ENCODE data around the gene PRIM1. TPM values are rescaled to one million over a fixed set of nuclear protein-coding genes. Genes with fewer than 3 reads are reported as not detected.
"Not testable (repeated sequence)": the region's sequence is repeated elsewhere in the genome, so short reads cannot be mapped to it uniquely, and the experiment has no call there.

The PRIM1 gene
- polyA plus RNA-seq, 3 donors, result 3.6 to 6.3 (median 5.6) TPM

DNA sequence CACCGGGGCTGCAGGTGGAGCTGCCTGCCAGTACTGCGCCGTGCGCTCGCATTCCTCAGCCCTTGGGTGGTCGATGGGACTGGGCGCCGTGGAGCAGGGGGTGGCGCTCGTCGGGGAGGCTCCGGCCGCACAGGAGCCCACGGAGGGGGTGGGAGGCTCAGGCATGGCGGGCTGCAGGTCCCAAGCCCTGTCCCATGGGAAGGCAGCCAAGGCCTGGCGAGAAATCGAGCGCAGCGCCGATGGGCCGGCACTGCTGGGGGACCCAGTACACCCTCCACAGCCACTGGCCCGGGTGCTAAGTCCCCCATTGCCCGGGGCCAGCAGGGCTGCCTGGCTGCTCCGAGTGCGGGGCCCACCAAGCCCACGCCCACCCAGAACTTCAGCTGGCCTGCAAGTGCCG, 43.7 kb upstream of the PRIM1 start:
- H3K4me3 ChIP-seq (replicated peaks in 1 of 3; ENCODE audit: low read depth in 2 of 3, low read length in 3 of 3); H3K27me3 ChIP-seq (ENCODE audit: control insufficient read depth in 2 of 2, insufficient read depth in 2 of 2, low read length in 2 of 2); H3K9me3 ChIP-seq (replicated peaks in 1 of 2; ENCODE audit: control insufficient read depth in 1 of 2, insufficient read depth in 1 of 2, low read length in 2 of 2); H3K4me1 ChIP-seq (ENCODE audit: control insufficient read depth in 1 of 2, insufficient read depth in 2 of 2, low read length in 2 of 2); H2AFZ ChIP-seq (ENCODE audit: insufficient read depth, low read depth, low read length, poor library complexity, severe bottlenecking); H3K27ac ChIP-seq (ENCODE audit: low read depth in 1 of 2, low read length in 2 of 2); H4K20me1 ChIP-seq (ENCODE audit: insufficient read depth, low read length); H3K27ac Mint-ChIP-seq; H3K4me3 Mint-ChIP-seq; H3K4me1 Mint-ChIP-seq; H3K79me2 ChIP-seq (ENCODE audit: insufficient read depth, low read length); DNase-seq; H3K36me3 Mint-ChIP-seq; H3K9ac ChIP-seq (ENCODE audit: insufficient read depth, low read length, poor library complexity, severe bottlenecking); H3K4me2 ChIP-seq (replicated peaks; ENCODE audit: extremely low read depth, low read length, poor library complexity, severe bottlenecking); H3K27me3 Mint-ChIP-seq (ENCODE audit: low read depth in 3 of 3); intact Hi-C loops (cut with micrococcal nuclease); H3K36me3 ChIP-seq (replicated peaks in 1 of 2; ENCODE audit: control insufficient read depth in 1 of 2, insufficient read depth in 2 of 2, low read length in 2 of 2): not testable (repeated sequence)
- WGBS (ENCODE audit: insufficient coverage), result 96% methylated on average over 9 of the region's 27 CpGs
- peaks cover 0 to 12% (median 5%) of the 10 kb centered on the region in 7 donors for H3K9me3 Mint-ChIP-seq

DNA sequence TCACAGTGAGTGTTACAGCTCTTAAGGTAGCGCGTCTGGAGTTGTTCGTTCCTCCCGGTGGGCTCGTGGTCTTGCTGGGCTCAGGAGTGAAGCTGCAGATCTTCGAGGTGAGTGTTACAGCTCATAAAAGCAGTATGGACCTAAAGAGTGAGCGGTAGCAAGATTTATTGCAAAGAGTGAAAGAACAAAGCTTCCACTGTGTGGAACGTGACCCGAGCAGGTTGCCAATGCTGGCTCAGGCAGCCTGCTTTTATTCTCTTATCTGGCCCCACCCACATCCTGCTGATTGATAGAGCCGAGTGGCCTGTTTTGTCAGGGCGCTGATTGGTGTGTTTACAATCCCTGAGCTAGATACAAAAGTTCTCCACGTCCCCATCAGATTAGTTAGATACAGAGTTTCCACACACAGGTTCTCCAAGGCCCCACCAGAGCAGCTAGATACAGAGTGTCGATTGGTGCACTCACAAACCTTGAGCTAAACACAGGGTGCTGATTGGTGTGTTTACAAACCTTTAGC, 43.0 kb upstream of the PRIM1 start:
- DNase-seq; H3K27me3 ChIP-seq (ENCODE audit: control insufficient read depth in 2 of 2, insufficient read depth in 2 of 2, low read length in 2 of 2); H3K27me3 Mint-ChIP-seq (ENCODE audit: low read depth in 3 of 3); H3K36me3 Mint-ChIP-seq; H3K4me3 ChIP-seq (replicated peaks in 1 of 3; ENCODE audit: low read depth in 2 of 3, low read length in 3 of 3); H3K4me3 Mint-ChIP-seq; intact Hi-C loops (cut with micrococcal nuclease); H3K9me3 ChIP-seq (replicated peaks in 1 of 2; ENCODE audit: control insufficient read depth in 1 of 2, insufficient read depth in 1 of 2, low read length in 2 of 2); H3K4me1 Mint-ChIP-seq; H3K4me1 ChIP-seq (ENCODE audit: control insufficient read depth in 1 of 2, insufficient read depth in 2 of 2, low read length in 2 of 2); H3K9ac ChIP-seq (ENCODE audit: insufficient read depth, low read length, poor library complexity, severe bottlenecking); H3K79me2 ChIP-seq (ENCODE audit: insufficient read depth, low read length); H3K4me2 ChIP-seq (replicated peaks; ENCODE audit: extremely low read depth, low read length, poor library complexity, severe bottlenecking); H2AFZ ChIP-seq (ENCODE audit: insufficient read depth, low read depth, low read length, poor library complexity, severe bottlenecking); H3K36me3 ChIP-seq (replicated peaks in 1 of 2; ENCODE audit: control insufficient read depth in 1 of 2, insufficient read depth in 2 of 2, low read length in 2 of 2); H3K27ac ChIP-seq (ENCODE audit: low read depth in 1 of 2, low read length in 2 of 2); H4K20me1 ChIP-seq (ENCODE audit: insufficient read depth, low read length): not testable (repeated sequence)
- WGBS (ENCODE audit: insufficient coverage), result 80% methylated on average over 7 of the region's 13 CpGs
- peaks cover 2 to 14% (median 7%) of the 10 kb centered on the region in 7 donors for H3K9me3 Mint-ChIP-seq
- H3K27ac Mint-ChIP-seq, result peak overlapping the region in 1 of 7 donors; percentile 16

DNA sequence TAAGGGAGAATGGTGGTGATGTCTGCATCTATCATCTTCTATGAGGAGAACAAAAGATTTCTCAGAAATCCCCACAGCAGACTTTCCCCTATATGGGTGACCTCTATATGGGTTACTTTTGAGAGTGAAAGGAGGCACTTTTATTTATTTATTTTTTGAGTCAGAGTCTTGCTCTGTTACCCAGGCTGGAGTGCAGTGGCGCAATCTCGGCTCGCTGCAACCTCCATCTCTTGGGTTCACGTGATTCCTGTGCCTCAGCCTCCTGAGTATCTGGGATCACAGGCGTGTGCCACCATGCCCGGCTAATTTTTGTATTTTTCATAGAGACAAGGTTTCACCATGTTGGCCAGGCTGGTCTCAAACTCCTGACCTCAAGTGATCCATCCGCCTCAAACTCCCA, 41.0 kb upstream of the PRIM1 start:
- H3K27me3 ChIP-seq (ENCODE audit: control insufficient read depth in 2 of 2, insufficient read depth in 2 of 2, low read length in 2 of 2); H2AFZ ChIP-seq (ENCODE audit: insufficient read depth, low read depth, low read length, poor library complexity, severe bottlenecking); H3K9me3 ChIP-seq (replicated peaks in 1 of 2; ENCODE audit: control insufficient read depth in 1 of 2, insufficient read depth in 1 of 2, low read length in 2 of 2); H3K4me1 ChIP-seq (ENCODE audit: control insufficient read depth in 1 of 2, insufficient read depth in 2 of 2, low read length in 2 of 2); H3K4me2 ChIP-seq (replicated peaks; ENCODE audit: extremely low read depth, low read length, poor library complexity, severe bottlenecking); H3K79me2 ChIP-seq (ENCODE audit: insufficient read depth, low read length); H3K4me1 Mint-ChIP-seq; H3K27ac ChIP-seq (ENCODE audit: low read depth in 1 of 2, low read length in 2 of 2); intact Hi-C loops (cut with micrococcal nuclease); H3K4me3 ChIP-seq (replicated peaks in 1 of 3; ENCODE audit: low read depth in 2 of 3, low read length in 3 of 3); H4K20me1 ChIP-seq (ENCODE audit: insufficient read depth, low read length); H3K27ac Mint-ChIP-seq; H3K9ac ChIP-seq (ENCODE audit: insufficient read depth, low read length, poor library complexity, severe bottlenecking); H3K36me3 Mint-ChIP-seq; H3K36me3 ChIP-seq (replicated peaks in 1 of 2; ENCODE audit: control insufficient read depth in 1 of 2, insufficient read depth in 2 of 2, low read length in 2 of 2); DNase-seq; H3K27me3 Mint-ChIP-seq (ENCODE audit: low read depth in 3 of 3); H3K4me3 Mint-ChIP-seq: not testable (repeated sequence)
- H3K9me3 Mint-ChIP-seq, result peaks cover 4 to 18% (median 8%) of the 10 kb centered on the region in 7 donors
- WGBS (ENCODE audit: insufficient coverage), result 95% methylated on average over 7 of the region's 7 CpGs
